Mesendoderm (in vitro differentiated cells): ENCODE measurements around the gene CPB1. TPM values are rescaled to one million over a fixed set of nuclear protein-coding genes. Genes with fewer than 3 reads are reported as not detected.
"Not testable (repeated sequence)": the region's sequence is repeated elsewhere in the genome, so short reads cannot be mapped to it uniquely, and the experiment has no call there.

Experiments
- DNase-seq: peaks from one replicate; pipeline ENCODE4 v3.0.0; 2013
- H2AK5ac ChIP-seq: 2 replicates; pipeline ENCODE4 v1.6.1; 2013; ENCODE audit warnings: low read length, inconsistent platforms
- H2BK120ac ChIP-seq: 2 replicates; pipeline ENCODE4 v1.6.1; 2013; ENCODE audit warnings: low read depth, mild to moderate bottlenecking, low read length, moderate library complexity, mixed read lengths
- H2BK15ac ChIP-seq: replicated peaks from 2 replicates; pipeline ENCODE4 v1.6.1; 2013; ENCODE audit warnings: low read depth, mild to moderate bottlenecking, moderate library complexity
- H2BK5ac ChIP-seq: 2 replicates; pipeline ENCODE4 v1.6.1; 2013; ENCODE audit warnings: low read length, inconsistent platforms
- H3K18ac ChIP-seq: 2 replicates; pipeline ENCODE4 v1.6.1; 2013; ENCODE audit warnings: mild to moderate bottlenecking, low read length, mixed read lengths
- H3K23ac ChIP-seq: one replicate; pipeline ENCODE4 v1.6.1; 2013; ENCODE audit warnings: low read length
- H3K27ac ChIP-seq: 2 replicates; pipeline ENCODE4 v1.5.1; 2013; ENCODE audit warnings: low read depth, mild to moderate bottlenecking, inconsistent platforms, low read length, moderate library complexity
- H3K27me3 ChIP-seq: 2 replicates; pipeline ENCODE4 v1.6.1; 2013; ENCODE audit warnings: low read length, control low read depth, mild to moderate bottlenecking, inconsistent platforms; ENCODE audit not compliant: insufficient read depth, poor library complexity
- H3K36me3 ChIP-seq: 2 replicates; pipeline ENCODE4 v1.6.1; 2013; ENCODE audit warnings: low read length, inconsistent platforms; ENCODE audit not compliant: control insufficient read depth, insufficient read depth
- H3K4ac ChIP-seq: one replicate; pipeline ENCODE4 v1.6.1; 2013; ENCODE audit warnings: low read depth, mild to moderate bottlenecking, low read length, moderate library complexity
- H3K4me1 ChIP-seq: 2 replicates; pipeline ENCODE4 v1.6.1; 2013; ENCODE audit warnings: low read depth, low read length, inconsistent platforms; ENCODE audit not compliant: control insufficient read depth
- H3K4me2 ChIP-seq: 2 replicates; pipeline ENCODE4 v1.6.1; 2013; ENCODE audit warnings: low read length
- H3K4me3 ChIP-seq: 2 replicates; pipeline ENCODE4 v1.5.1; 2013; ENCODE audit warnings: mild to moderate bottlenecking, low read length
- H3K56ac ChIP-seq: one replicate; pipeline ENCODE4 v1.6.1; 2013; ENCODE audit warnings: low read length
- H3K79me1 ChIP-seq: 2 replicates; pipeline ENCODE4 v1.6.1; 2013; ENCODE audit warnings: low read length, inconsistent platforms
- H3K79me2 ChIP-seq: 2 replicates; pipeline ENCODE4 v1.6.1; 2013; ENCODE audit warnings: mild to moderate bottlenecking, low read length; ENCODE audit not compliant: control insufficient read depth, insufficient read depth
- H3K9ac ChIP-seq: 2 replicates; pipeline ENCODE4 v1.6.1; 2013; ENCODE audit warnings: low read length, inconsistent platforms
- H4K5ac ChIP-seq: one replicate; pipeline ENCODE4 v1.6.1; 2013; ENCODE audit warnings: low read length
- H4K8ac ChIP-seq: one replicate; pipeline ENCODE4 v1.6.1; 2013; ENCODE audit warnings: low read depth, mild to moderate bottlenecking, control low read depth, low read length, moderate library complexity
- WGBS: extraction: QIAGEN DNeasy Blood & Tissue Kit; methylation state at CpG from one replicate; pipeline ENCODE4 v1.1.7; 2013; ENCODE audit warnings: low lambda C conversion rate, missing lambda C conversion rate; ENCODE audit not compliant: insufficient coverage; ENCODE audit errors: extremely low coverage; 5-methylcytosine and 5-hydroxymethylcytosine counted together
- polyA plus RNA-seq, 2 experiments: library from polyadenylated mRNA; stranded (reverse); fragments of 200-250 nt; gene quantifications; one replicate each; pipeline ENCODE4 v1.2.3, GENCODE V29; 2013

Gene CPB1
- 0.06 TPM for polyA plus RNA-seq (2013, experiment 1 of 2)
- 0.08 TPM for polyA plus RNA-seq (2013, experiment 2 of 2)

GRCh38 chr3:148827585-148827984, at the start of gene CPB1:
Gene CPB1, plus strand, starts transcription at chr3:148827811. Its CDS starts 13 bp downstream, at chr3:148827824.
- no peaks in the 10 kb centered on the region for H3K4me1 ChIP-seq
- H4K5ac ChIP-seq: no peak within 1 kb of the TSS
- H3K23ac ChIP-seq: no peak within 1 kb of the TSS
- no peak within 1 kb of the TSS for H3K4ac ChIP-seq
- H3K4me2 ChIP-seq: no peak within 1 kb of the TSS
- H2BK5ac ChIP-seq: no peak within 1 kb of the TSS
- H2BK120ac ChIP-seq: no peak within 1 kb of the TSS
- H3K79me2 ChIP-seq: no peaks in the 10 kb centered on the region
- H3K56ac ChIP-seq: no peak within 1 kb of the TSS
- no peaks in the 10 kb centered on the region for H3K79me1 ChIP-seq
- no peaks in the 10 kb centered on the region for H3K36me3 ChIP-seq
- no peak within 1 kb of the TSS for H3K9ac ChIP-seq
- no peak within 1 kb of the TSS for H3K4me3 ChIP-seq
- no peak within 1 kb of the TSS for H2AK5ac ChIP-seq
- no peaks in the 10 kb centered on the region for H3K27me3 ChIP-seq
- no peak within 1 kb of the TSS for H3K18ac ChIP-seq
- no peak within 1 kb of the TSS for H4K8ac ChIP-seq
- no peak within 1 kb of the TSS for H3K27ac ChIP-seq
- no peak for DNase-seq
- H2BK15ac ChIP-seq: no peak within 1 kb of the TSS

DNA sequence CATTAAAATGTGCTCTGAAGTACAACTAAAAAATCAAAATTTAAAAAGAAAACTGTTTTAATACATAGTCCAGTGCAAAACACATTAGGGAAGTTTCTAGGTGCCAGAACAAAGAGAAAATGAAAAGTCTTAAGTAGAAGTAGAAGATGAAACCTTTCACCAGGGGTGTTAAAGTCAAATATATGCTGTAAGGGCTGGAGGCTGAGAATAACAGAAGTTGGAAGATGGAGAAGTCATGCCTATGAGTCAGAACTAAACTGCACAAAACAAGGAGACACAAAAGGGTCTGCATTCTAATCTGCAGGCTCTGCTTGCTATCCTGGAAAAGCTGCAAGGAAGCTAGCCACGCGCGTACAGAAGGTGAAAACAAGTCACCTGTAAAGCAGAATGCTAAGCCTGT, 48.7 kb upstream of the CPB1 start:
- Histone ChIP-seq H3K4me1 (no peaks in the 10 kb centered on the region), H2BK15ac (no peak overlapping the region), H3K4me3 (no peak overlapping the region), H3K27me3 (no peaks in the 10 kb centered on the region), H2BK5ac (no peak overlapping the region), H3K56ac (no peak overlapping the region), H3K79me1 (no peaks in the 10 kb centered on the region), H4K8ac (no peak overlapping the region), H3K79me2 (no peaks in the 10 kb centered on the region), H3K9ac (no peak overlapping the region), H3K27ac (no peak overlapping the region), H4K5ac (no peak overlapping the region), H2BK120ac (no peak overlapping the region), H3K4me2 (no peak overlapping the region), H3K18ac (no peak overlapping the region), H3K23ac (no peak overlapping the region), H3K4ac (no peak overlapping the region), H2AK5ac (no peak overlapping the region), H3K36me3 (no peaks in the 10 kb centered on the region)
- WGBS: no CpG with 5 or more reads among the region's 3 CpGs
- DNase-seq: no peak

DNA sequence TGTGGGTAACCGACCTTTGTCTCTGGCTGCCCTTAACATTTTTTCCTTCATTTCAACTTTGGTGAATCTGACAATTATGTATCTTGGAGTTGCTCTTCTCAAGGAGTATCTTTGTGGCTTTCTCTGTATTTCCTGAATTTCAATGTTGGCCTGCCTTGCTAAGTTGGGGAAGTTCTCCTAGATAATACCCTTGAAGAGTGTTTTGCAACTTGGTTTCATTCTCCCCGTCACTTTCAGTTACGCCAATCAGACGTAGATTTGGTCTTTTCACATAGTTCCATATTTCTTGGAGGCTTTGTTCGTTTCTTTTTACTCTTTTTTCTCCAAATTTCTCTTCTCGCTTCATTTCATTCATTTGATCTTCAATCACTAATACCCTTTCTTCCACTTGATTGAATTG, 42.6 kb upstream of the CPB1 start:
- H3K4ac ChIP-seq, H4K5ac ChIP-seq, DNase-seq, H3K4me2 ChIP-seq, H3K36me3 ChIP-seq, H3K27ac ChIP-seq, H2AK5ac ChIP-seq, H2BK5ac ChIP-seq, H3K56ac ChIP-seq, H3K18ac ChIP-seq, H2BK15ac ChIP-seq, H3K9ac ChIP-seq, H3K23ac ChIP-seq, H4K8ac ChIP-seq, H3K79me1 ChIP-seq, H3K27me3 ChIP-seq, H3K4me1 ChIP-seq, H3K79me2 ChIP-seq, H2BK120ac ChIP-seq, H3K4me3 ChIP-seq: not testable (repeated sequence)
- WGBS: no CpG with 5 or more reads among the region's 6 CpGs

DNA sequence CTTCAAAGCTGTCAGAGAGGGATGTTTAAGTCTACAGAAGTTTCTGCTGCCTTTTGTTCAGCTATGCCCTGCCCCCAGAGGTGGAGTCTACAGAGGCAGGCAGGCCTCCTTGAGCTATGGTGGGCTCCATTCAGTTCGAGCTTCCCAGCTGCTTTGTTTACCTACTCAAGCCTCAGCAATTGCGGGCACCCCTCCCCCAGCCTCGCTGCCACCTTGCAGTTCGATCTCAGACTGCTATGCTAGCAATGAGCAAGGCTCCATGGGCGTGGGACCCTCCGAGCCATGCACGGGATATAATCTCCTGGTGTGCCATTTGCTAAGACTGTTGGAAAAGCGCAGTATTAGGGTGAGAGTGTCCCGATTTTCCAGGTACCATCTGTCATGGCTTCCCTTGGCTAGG, 41.5 kb upstream of the CPB1 start:
- H4K8ac ChIP-seq, H3K23ac ChIP-seq, H3K9ac ChIP-seq, H3K79me1 ChIP-seq, H2BK5ac ChIP-seq, H3K56ac ChIP-seq, H3K4me3 ChIP-seq, H3K27ac ChIP-seq, H4K5ac ChIP-seq, H3K4me1 ChIP-seq, H2AK5ac ChIP-seq, H2BK120ac ChIP-seq, H3K36me3 ChIP-seq, H3K79me2 ChIP-seq, DNase-seq, H3K4me2 ChIP-seq, H3K27me3 ChIP-seq, H3K4ac ChIP-seq, H3K18ac ChIP-seq, H2BK15ac ChIP-seq: not testable (repeated sequence)
- WGBS: no CpG with 5 or more reads among the region's 9 CpGs

DNA sequence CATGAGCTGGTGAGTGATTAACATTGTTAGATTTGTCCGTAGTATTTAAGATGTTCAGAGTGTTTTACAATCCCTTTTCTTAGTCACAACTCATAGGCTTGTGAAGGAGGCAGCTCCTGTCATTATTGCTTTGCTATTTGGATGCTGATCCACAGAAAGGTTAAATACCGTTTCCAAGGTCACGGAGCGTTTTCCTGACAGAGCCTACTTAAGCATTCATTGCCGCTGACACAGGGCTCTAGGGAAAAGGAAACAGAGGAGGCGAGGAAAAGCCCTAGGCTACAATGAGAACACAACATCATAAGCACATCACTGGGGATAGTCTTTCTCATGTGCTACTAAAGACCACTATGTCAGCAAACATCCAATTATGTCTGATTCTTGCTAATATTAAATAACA, 38.5 kb upstream of the CPB1 start:
- WGBS: no CpG with 5 or more reads among the region's 6 CpGs
- Histone ChIP-seq H3K4ac (no peak overlapping the region), H2BK15ac (no peak overlapping the region)

DNA sequence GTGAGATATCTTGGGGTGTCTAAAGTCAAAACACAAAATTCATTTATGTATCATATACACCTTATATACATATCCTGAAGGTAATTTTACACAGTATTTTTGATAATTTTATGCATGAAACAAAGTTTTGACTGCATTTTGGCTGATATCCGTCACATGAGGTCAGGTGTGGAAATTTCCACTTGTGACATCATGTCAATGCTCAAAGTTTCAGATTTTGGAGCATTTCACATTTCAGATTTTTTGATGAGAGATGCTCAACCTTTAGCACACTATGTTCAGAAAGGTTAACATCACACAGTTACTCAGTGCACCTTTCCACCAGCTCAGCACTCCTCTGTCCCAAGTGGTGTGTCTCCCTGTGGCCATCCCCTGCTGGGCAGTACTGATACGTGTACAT, 37.7 kb upstream of the CPB1 start:
- Histone ChIP-seq H3K79me2 (no peaks in the 10 kb centered on the region), H3K4me3 (no peak overlapping the region), H2BK15ac (no peak overlapping the region), H3K4me1 (no peaks in the 10 kb centered on the region), H3K79me1 (no peaks in the 10 kb centered on the region), H3K4ac (no peak overlapping the region), H2BK5ac (no peak overlapping the region), H4K5ac (no peak overlapping the region), H3K27me3 (no peaks in the 10 kb centered on the region), H3K4me2 (no peak overlapping the region), H3K36me3 (no peaks in the 10 kb centered on the region), H3K9ac (no peak overlapping the region), H4K8ac (no peak overlapping the region), H3K56ac (no peak overlapping the region), H3K23ac (no peak overlapping the region), H2BK120ac (no peak overlapping the region), H3K18ac (no peak overlapping the region), H3K27ac (no peak overlapping the region), H2AK5ac (no peak overlapping the region)
- no peak for DNase-seq
- WGBS: no CpG with 5 or more reads among the region's 2 CpGs

More for the DNA sequence above, 38.5 kb upstream of the CPB1 start:
- H2AK5ac ChIP-seq: no peak overlapping the region
- H3K79me2 ChIP-seq: no peaks in the 10 kb centered on the region
- H3K4me3 ChIP-seq: no peak overlapping the region
- no peak overlapping the region for H2BK5ac ChIP-seq
- H3K27ac ChIP-seq: no peak overlapping the region
- H3K79me1 ChIP-seq: no peaks in the 10 kb centered on the region
- H3K18ac ChIP-seq: no peak overlapping the region
- no peak overlapping the region for H4K8ac ChIP-seq
- no peak overlapping the region for H2BK120ac ChIP-seq
- no peak overlapping the region for H3K4me2 ChIP-seq
- no peak overlapping the region for H3K9ac ChIP-seq
- H3K23ac ChIP-seq: no peak overlapping the region
- peak; percentile 28 for DNase-seq
- no peaks in the 10 kb centered on the region for H3K27me3 ChIP-seq
- H3K56ac ChIP-seq: no peak overlapping the region
- H3K4me1 ChIP-seq: no peaks in the 10 kb centered on the region
- no peaks in the 10 kb centered on the region for H3K36me3 ChIP-seq
- no peak overlapping the region for H4K5ac ChIP-seq
